GM18499 (cell line): ENCODE measurements around the gene ITGA5.
"Not testable (repeated sequence)": the region's sequence is repeated elsewhere in the genome, so short reads cannot be mapped to it uniquely, and the experiment has no call there.

ENCODE experiments used
- ATAC-seq: cut with Tn5 transposase; IDR thresholded peaks from one replicate; pipeline ENCODE4 v1.9.1; 2021; ENCODE audit warnings: moderate number of reproducible peaks; ENCODE audit not compliant: insufficient read depth, unreplicated experiment

The ITGA5 gene

DNA sequence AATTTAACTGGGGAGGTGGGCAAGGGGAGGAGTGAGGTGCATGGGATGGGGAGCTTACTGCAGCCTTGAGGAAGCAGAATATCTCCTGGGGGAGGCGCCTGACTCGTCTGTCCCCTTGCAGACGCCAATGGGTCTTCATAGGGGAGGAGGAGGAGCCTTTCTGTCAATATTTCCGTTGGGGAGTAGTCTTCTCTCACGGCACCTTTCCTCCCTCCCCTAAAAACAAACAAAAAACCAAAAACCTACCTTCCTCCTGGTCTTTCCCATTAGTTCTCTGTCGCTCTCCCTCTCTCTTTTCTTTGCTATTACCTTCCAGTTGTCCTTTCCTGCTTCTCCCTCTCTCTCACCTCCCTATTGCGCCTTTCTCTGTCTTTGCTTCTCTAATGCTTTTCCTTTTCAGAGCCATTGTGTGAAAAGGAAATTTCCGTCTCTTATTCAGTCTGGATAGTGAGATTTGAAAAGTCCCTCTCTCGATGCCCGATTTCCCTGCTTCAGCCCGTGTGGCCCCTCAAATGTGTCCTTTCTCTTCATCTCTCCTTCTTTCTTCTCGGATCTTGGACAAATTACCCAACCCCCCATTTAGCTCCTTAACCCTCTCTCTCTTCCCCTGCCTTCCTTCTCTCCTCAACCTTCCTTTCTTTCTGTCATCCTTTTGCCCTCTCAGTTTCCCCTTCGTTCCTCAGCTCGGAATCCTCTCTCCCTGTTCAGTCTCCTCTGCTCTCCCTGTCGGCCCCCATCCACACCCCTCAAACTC, 60.7 kb downstream of the ITGA5 start:
- ATAC-seq = no peak

DNA sequence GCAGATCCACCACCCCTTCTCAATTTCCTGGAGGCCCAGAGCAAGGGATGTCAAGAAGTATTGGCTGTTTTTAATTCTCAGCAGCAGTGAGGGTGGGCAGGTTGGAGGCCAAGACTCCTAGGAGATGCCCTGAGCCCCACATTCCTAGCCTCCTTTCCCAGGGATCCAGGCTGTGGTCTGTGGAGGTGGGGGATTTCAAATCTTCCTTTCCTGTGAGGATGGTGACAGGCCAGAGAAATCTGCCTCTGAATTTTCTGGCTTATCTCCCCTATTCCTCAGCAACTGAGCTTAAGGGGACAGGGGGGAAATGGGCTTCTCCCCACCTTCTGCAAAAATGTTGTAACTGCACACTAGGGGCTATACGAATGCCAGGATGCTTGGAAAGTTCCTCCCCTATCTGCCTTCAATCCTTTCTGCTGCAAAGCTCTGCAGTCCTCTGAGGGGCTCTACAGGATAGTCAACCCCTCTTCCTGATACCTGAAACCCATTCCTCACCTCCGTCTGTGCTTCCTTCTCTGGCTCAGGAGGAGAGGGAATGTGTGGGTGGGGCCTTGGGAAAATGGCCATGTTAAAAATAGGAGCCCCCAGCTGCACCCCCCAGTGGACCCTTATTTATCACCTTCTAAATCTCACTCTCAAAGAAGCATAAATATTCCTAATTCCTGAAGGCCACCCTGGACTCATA, 61.4 kb downstream of the ITGA5 start:
- ATAC-seq = no peak

- no peak for ATAC-seq
These were observed 62.1 kb downstream of the ITGA5 start for GRCh38 chr12:54356951-54357356.

- no peak for ATAC-seq
These were observed 62.8 kb downstream of the ITGA5 start for GRCh38 chr12:54356228-54356627.

GRCh38 chr12:54355104-54355815, 63.8 kb downstream of the ITGA5 start:
- no peak for ATAC-seq

DNA sequence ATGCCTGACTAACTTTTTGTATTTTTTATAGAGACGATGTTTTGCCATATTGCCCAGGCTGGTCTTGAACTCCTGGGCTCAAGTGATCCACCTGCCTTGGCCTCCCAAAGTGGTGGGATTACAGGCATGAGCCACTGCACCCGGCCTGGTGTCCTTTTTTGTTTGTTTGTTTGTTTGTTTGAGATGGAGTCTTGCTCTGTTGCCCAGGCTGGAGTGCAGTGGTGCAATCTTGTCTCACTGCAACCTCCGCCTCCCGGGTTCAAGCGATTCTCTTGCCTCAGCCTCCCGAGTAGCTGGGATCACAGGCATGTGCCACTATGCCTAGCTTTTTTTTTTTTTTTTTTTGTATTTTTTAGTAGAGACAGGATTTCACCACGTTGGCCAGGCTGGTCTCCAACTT, 64.8 kb downstream of the ITGA5 start:
- ATAC-seq = not testable (repeated sequence)

DNA sequence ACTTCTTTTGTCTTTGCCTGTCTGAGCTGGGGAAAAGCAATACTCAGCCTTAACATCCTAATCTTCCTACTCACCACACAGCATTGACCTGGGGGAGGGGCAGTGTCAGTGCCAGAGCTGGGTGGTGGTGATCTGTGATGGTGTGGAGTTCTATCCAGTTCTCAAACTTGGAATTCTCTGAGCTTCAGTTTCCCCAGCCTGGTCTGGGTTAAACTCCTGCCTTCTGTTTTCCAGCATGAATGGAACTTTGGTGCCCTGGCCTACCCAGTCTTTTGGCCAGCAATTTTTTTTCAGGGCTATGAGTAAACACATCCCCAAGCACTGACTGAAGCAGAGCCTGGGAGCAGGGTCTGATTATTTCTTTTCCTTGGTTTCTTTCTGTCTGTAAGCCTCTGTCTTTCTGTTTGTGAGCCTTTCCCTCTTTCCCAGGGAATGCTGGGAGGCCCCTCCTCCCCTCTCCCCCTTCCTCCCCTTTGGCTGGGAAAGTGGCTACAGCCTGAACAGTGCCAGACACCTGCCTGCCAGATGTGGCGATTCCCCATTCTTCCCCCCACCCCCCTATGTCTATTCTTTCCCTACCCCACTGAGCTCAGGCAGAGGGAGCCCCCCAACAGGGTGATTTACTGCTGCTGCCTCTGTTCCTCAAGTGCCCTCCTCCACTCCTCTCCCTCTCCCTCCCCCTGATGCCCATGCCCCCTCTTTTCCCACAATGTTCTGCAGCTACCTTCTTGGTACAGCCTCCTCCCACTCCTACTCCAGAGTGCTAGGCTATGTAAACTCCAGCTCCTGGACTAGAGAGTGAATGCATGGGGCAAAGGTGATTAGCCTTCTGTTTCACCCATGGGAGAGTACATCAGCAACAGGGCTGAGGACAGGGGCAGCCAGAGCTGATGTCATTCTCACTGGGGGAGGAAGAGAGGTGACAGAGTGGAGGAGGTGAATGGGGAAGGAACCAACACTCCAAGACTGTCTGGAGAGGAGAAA, 65.9 kb downstream of the ITGA5 start:
- no peak for ATAC-seq

GRCh38 chr12:54352022-54352531, 67.0 kb downstream of the ITGA5 start:
- no peak for ATAC-seq

DNA sequence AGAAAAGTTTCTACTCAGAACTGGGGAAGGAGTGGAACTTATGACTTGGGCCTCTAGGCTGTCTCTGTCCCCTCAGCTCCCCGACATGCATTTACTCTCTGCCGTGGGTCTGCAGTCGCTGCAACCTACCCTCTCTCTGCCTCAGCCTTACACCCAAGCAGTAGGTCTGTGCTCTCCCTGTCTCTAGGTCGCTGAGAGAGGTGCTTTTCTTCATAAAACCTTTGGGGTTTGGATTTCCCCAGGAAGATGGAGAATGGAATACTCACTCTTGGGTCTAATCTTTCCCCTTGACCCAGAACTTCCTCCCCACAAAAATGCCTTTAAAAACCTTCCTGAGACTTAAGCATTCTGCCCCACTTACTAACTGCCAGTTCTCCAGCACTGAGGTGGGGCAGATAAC, 67.7 kb downstream of the ITGA5 start:
- no peak for ATAC-seq

GRCh38 chr12:54350743-54351142, 68.3 kb downstream of the ITGA5 start:
- ATAC-seq = no peak

- no peak for ATAC-seq
These were observed 69.4 kb downstream of the ITGA5 start for GRCh38 chr12:54349679-54350078.

GRCh38 chr12:54349036-54349435, 70.0 kb downstream of the ITGA5 start:
- ATAC-seq = no peak
